Stimulated activated naive CD8-positive, alpha-beta T cell treated with anti-CD3 and anti-CD28 coated beads, Interleukin-15, amount 100 ng/mL, for 72 hours (primary cell): Measurements from ENCODE around the gene HAO2.

Experiments used
- ATAC-seq: fragments of 150-1000 bp; cut with Tn5 transposase; 2 replicates; pipeline ENCODE4 v1.10.0; 2021; ENCODE audit warnings: mild to moderate bottlenecking, moderate library complexity
- DNase-seq, 2 donors: peaks; one replicate each; pipeline ENCODE4 v3.0.0; 2021 to 2022
- H3K27ac Mint-ChIP-seq, 2 donors: one replicate each; pipeline ENCODE4 v1.8.0; 2022; ENCODE audit warnings: mild to moderate bottlenecking in 2 of 2, mixed read lengths in 2 of 2, moderate library complexity in 2 of 2
- H3K27me3 Mint-ChIP-seq: one replicate; pipeline ENCODE4 v1.8.0; 2022; ENCODE audit warnings: mixed read lengths
- H3K4me1 Mint-ChIP-seq: one replicate; pipeline ENCODE4 v1.8.0; 2022; ENCODE audit warnings: mild to moderate bottlenecking, mixed read lengths
- H3K4me3 Mint-ChIP-seq, 2 donors: one replicate each; pipeline ENCODE4 v1.8.0; 2022; ENCODE audit warnings: mild to moderate bottlenecking in 2 of 2, mixed read lengths in 2 of 2, moderate library complexity in 1 of 2
- H3K9me3 Mint-ChIP-seq, 2 donors: one replicate each; pipeline ENCODE4 v1.8.0; 2022; ENCODE audit warnings: mixed read lengths in 2 of 2

Gene HAO2

DNA sequence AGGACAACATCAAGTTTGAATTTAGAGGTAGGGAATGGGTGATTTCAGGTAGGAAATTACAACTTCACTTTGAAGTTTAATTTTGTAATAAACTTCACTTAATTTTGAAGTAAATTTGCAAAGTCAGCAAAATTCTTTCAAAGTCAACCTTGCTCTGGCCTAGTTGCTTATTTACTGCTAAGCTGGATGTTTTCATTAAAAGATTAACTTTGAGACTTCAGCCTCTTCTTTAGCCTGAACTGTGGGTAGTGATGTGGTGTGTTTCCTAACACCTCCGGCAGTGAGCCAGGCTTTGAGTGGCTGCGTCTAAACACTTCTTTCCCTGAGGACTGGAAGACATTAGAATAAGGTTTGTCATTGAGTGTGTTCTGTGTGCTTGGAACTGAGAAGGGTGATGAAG is at the start of gene HAO2:
TSS of gene HAO2 (plus strand) at position 232 of the 400 bp plus-strand sequence. CDS start 12,301 bp downstream, outside the sequence.
- ATAC-seq = no peak
- H3K27ac Mint-ChIP-seq = no peak within 1 kb of the TSS
- H3K4me3 Mint-ChIP-seq = no peak within 1 kb of the TSS
- no peaks in the 10 kb centered on the region for H3K9me3 Mint-ChIP-seq
- no peak for DNase-seq
- H3K4me1 Mint-ChIP-seq = no peaks in the 10 kb centered on the region
- peaks cover 35% of the 10 kb centered on the region for H3K27me3 Mint-ChIP-seq

DNA sequence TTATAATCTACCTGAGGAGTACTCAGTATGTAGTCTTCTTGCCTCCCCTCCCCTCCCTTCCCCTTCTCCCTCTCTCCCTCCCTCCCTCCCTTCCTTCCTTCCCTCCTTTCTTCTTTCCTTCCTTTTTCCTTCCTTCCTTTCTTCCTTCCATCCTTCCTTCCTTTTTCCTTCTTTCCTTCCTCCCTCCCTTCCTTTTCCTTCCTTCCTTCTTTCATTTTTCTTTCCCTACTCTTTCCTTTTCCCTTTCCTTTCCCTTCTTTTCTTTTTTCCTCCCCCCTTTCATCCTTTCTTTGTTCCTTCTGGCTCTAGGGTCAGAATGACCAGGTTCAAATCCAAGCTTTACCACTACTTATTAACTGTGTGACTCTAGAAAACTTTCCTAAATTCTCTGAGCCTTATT is 48.5 kb upstream of the HAO2 start:
- Mint-ChIP-seq H3K27me3 (peaks cover 2% of the 10 kb centered on the region), H3K4me3 (no peak overlapping the region), H3K4me1 (peaks cover 16% of the 10 kb centered on the region), H3K27ac (peak overlapping the region in 1 of 2 donors; percentile 38), H3K9me3 (no peaks in the 10 kb centered on the region)
- ATAC-seq = no peak
- no peak for DNase-seq

DNA sequence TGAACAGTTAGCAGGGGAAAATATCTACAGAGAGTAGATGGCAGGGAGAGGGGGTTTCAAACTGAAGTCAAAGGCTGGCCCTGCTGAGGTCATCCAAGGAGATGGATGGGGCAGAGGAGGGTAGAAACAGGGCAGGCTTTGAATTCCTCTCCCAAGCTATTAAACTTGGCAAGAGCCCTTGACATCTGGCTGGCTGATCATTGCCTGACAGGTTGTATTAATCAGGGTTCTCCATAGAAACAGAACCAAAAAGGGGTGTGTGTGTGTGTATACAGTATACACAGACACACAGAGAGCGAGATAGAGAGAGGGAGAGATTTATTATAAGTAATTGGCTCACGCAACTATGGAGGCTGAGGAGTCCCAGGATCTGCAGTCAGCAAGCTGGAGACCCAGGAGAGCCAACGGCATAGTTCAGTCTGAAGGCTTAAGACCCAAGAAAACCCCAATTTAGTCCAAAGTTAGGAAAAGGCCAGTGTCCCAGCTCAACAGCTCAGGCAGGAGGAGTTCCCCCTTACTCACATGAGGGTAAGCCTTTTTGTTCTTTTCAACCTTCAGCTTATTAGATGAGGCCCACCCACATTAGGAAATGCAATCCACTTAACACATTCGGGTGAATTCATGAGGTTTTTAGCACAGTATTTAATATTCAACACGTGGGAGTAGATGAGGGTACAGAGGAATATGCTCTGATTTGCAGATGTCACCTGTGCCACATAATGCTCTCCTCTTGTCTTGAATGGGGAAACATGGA is 46.7 kb upstream of the HAO2 start:
- Mint-ChIP-seq H3K9me3 (no peaks in the 10 kb centered on the region), H3K27ac (no peak overlapping the region), H3K4me3 (no peak overlapping the region), H3K4me1 (peaks cover 25% of the 10 kb centered on the region), H3K27me3 (peaks cover 20% of the 10 kb centered on the region)
- no peak for DNase-seq
- no peak for ATAC-seq

DNA sequence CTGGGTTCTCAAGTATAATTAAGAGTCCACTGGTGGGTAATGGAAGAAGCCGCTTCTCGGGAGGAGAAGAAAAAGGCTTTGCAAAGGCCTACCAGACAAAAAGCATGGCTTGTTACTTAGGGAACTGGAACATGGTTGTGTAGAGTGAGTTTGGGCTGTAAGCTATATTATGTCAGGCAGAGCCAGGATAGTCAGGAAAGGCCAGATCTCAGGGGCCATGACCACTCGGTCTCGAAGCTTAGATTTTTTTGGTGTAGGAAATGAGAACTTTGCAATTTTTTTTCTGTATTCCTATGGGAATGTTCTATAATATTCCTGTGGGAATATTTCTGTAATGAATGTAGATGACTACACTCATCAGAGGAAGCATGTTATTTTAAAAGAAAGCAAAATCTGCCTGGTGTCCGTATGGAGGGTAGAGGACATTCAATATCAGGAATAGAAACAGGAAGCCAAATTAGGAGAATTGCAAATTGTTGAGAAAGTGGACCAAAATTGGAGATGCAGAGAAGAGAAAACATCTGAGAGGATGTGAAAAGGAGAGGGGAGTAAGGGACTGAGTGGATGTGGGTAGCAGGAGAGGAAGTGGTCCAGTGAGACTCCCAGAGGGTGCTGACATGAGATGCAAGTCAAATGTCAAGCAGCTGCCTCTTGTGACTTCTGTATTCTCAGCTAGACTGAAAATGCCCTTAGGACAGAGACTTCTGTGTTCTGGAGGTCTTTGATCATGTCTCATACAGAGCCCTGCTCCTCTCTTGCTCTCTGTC is 45.2 kb upstream of the HAO2 start:
- Mint-ChIP-seq H3K9me3 (no peaks in the 10 kb centered on the region), H3K27me3 (peaks cover 34% of the 10 kb centered on the region), H3K4me3 (no peak overlapping the region), H3K4me1 (peaks cover 37% of the 10 kb centered on the region), H3K27ac (no peak overlapping the region)
- ATAC-seq = peak; percentile 75
- DNase-seq = no peak

DNA sequence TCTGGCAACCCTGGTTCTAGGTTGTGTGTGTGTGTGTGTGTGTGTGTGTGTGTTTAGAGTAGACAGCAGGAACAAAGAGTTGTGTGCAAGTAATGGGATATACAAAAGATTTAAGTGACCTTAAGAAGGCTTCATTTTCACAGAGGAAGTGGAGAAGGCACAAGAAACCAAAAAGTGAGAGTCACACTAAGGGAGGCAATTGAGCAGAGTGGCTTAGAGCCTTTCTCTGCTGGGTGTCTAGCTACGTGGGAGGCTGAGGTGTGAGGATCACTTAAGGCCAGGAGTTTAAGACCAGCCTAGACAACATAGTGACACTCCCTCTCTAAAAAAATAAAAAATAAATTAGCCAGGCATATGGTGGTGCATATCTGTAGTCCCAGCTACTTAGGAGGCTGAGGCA is 44.4 kb upstream of the HAO2 start:
- ATAC-seq = no peak
- DNase-seq = no peak
- H3K4me1 Mint-ChIP-seq = peaks cover 37% of the 10 kb centered on the region
- peak overlapping the region in 1 of 2 donors; percentile 30 for H3K27ac Mint-ChIP-seq
- no peak overlapping the region for H3K4me3 Mint-ChIP-seq
- peaks cover 42% of the 10 kb centered on the region for H3K27me3 Mint-ChIP-seq
- no peaks in the 10 kb centered on the region for H3K9me3 Mint-ChIP-seq

DNA sequence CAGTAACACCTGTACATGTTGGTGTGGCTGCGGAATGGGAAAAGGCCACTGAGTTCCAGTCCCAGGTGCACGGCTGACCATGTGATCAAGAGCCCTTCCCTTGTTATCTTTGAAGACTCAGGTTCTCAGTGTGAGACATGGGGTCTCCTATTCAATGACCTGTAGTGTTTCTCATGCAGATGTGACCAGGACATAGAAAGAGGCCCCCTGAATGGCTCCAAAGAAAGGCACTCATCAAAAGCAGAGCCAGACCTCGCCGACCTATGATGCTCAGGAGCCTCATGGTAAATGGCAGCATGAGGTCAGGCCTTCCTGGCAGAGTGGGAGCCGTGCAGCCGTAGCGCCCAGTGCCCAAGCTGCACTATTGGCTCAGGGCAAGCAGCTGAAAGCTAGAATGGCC is 42.3 kb upstream of the HAO2 start:
- peaks cover 37% of the 10 kb centered on the region for H3K4me1 Mint-ChIP-seq
- peaks cover 45% of the 10 kb centered on the region for H3K27me3 Mint-ChIP-seq
- H3K27ac Mint-ChIP-seq = no peak overlapping the region
- DNase-seq = no peak
- H3K4me3 Mint-ChIP-seq = peak overlapping the region in 1 of 2 donors; percentile 47
- no peaks in the 10 kb centered on the region for H3K9me3 Mint-ChIP-seq
- ATAC-seq = no peak

DNA sequence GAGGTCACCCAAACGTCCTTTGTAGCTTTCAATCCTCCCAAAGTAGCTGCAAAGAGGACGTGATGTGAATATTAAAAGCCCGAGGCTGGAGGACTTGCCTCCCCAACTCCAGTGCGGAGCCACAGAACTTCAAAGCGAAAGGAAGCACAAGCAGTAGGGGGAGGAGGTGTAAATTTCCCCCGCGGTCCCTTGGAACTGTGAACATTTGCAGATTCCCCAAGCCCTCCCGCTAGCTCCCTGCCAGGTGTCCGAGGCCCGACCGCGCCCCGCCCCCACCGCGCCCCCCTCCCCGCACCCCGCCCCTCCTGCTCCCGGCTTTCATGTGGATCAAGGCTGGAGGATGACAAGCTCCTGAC is 41.5 kb upstream of the HAO2 start:
- Mint-ChIP-seq H3K27ac (peak overlapping the region in 1 of 2 donors; percentile 54), H3K4me1 (peaks cover 37% of the 10 kb centered on the region), H3K9me3 (no peaks in the 10 kb centered on the region), H3K4me3 (peak overlapping the region; percentile 71 to 89), H3K27me3 (peaks cover 45% of the 10 kb centered on the region)
- ATAC-seq (peak; percentile 4), DNase-seq (no peak)

DNA sequence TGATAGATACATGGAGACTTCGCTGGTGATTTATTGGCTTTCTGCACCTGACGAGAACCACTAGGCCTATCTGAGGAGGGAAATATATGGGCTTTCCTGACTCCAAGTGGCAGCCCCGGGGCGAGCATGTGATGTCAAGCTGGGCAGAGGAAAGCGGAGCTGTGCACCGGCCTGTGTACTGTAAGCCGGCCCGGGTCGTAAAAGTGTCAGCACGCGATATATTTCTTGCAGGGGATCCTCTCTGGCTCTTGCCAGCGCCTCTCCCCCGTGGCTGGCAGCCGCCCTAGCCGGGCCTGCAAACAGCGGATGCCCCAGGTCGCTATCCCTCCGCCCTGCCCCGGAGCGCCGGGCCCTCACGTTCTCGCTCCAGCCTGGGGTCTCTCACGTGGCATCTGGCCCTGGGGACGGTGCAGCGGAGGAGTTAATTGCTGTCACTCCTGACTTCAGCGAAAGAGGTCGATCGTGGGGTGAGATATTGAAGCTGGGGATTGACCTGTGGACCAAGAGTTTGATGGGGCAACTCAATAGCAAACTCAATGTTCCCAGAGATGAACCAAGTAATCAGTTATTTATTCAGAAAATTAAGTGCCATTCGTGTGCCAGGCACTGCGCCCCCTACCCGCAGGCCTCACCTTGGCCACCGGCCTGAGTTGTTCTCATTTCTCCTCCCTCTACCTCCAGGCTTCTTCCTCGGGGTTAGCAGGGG is 41.0 kb upstream of the HAO2 start:
- H3K4me3 Mint-ChIP-seq = peak overlapping the region; percentile 71 to 89
- DNase-seq = peak; percentile 29 to 36
- H3K27me3 Mint-ChIP-seq = peaks cover 45% of the 10 kb centered on the region
- ATAC-seq = peak; percentile 70
- H3K4me1 Mint-ChIP-seq = peaks cover 37% of the 10 kb centered on the region
- H3K9me3 Mint-ChIP-seq = no peaks in the 10 kb centered on the region
- peak overlapping the region; percentile 54 to 77 for H3K27ac Mint-ChIP-seq

DNA sequence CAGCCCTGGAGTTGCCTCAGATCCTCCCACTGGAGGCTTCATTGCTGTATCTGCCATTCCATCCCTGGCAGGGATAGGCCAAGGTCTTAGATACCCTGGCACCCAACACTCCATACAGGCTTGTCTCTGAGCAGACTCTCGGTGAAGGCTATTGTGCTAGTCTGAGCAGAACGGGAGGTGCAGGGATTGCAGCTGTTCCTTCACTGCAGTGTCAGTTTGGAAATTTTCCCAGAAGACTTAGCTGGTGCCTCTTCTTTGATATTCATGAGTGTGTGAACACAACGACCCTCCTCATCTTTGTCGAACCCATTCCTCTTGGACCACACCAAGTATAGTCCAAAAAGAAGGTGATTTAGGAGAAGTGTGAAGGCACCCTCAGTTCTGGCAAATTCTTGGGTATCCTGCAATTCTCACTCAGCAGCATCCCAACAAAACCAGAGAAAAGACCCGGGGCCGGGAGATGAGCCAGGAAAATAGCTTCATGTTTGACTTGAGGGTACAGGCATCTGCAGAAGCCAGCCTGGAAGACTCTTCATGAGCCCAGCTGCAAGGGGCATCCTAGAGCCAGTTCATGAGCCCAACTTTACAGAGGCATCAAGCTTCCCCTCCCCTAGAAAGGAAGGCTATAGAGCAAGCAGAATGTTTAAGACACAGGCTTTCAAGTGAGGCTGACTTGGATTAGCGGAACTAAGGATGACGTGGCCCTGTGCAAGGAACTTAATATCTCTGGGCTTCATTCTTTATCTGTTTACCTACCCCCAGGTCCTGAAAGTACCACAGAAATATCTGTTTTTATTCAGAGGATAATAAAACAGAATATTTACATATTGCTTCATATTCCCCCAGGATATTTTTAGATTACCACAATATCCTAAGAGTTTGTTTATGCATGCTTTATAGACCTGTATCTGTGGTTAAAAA is 38.8 kb upstream of the HAO2 start:
- peaks cover 21% of the 10 kb centered on the region for H3K4me1 Mint-ChIP-seq
- ATAC-seq (no peak), DNase-seq (no peak)
- H3K27me3 Mint-ChIP-seq = peaks cover 45% of the 10 kb centered on the region
- H3K9me3 Mint-ChIP-seq = no peaks in the 10 kb centered on the region
- no peak overlapping the region for H3K4me3 Mint-ChIP-seq
- no peak overlapping the region for H3K27ac Mint-ChIP-seq

DNA sequence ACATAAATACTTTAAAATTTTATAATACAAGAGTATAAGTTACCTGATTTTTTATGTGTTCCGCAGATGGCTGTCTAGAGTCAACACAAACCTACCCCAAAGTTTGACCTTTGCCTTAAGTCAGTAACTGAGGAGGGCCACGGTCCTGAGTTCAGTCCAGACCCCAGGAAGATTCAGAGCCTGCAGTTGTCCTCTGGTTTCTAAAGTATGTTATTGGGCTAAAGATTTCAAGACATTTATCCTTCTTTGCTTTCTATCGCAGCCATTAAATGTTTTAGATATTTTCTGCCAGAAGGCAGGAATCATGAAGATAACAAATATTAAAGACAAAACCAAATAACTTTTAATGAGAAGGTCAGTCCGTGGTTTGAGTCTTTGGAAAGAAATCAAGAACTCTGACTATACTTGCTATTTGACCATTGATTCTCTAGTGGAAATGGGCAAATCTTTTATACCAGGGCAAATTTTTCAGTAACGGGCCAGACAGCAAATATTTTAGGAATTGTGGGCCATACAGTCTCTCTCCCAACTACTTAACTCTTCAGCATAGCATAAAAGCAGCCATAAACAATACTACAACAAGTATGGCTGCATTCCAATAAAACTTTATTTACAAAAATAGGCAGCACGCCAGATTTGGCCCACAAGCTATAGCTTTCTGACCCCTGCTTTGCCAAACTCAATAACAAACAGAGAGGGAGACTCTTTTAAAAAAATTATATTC is 38.0 kb upstream of the HAO2 start:
- DNase-seq (no peak), ATAC-seq (no peak)
- H3K4me1 Mint-ChIP-seq = peaks cover 21% of the 10 kb centered on the region
- no peak overlapping the region for H3K27ac Mint-ChIP-seq
- no peaks in the 10 kb centered on the region for H3K9me3 Mint-ChIP-seq
- peaks cover 37% of the 10 kb centered on the region for H3K27me3 Mint-ChIP-seq
- H3K4me3 Mint-ChIP-seq = no peak overlapping the region

DNA sequence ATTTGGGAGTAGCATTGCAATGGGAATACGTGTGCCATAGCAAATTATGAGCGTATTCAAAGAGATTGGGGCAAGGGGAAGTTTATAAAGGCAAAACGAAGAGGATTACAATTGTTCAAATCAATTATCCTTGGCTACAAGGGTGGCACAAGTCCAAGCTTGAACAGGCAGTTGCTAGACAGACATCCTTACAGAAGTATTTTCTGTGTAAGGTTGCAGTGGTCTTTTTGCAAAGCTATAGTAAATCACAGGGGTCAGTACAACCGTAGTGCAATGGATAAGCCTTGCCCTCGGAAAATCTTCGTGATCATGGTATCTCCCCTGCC is 37.4 kb upstream of the HAO2 start:
- no peak for ATAC-seq
- no peaks in the 10 kb centered on the region for H3K9me3 Mint-ChIP-seq
- H3K27ac Mint-ChIP-seq = no peak overlapping the region
- DNase-seq = no peak
- no peak overlapping the region for H3K4me3 Mint-ChIP-seq
- H3K27me3 Mint-ChIP-seq = peaks cover 32% of the 10 kb centered on the region
- H3K4me1 Mint-ChIP-seq = peaks cover 19% of the 10 kb centered on the region

DNA sequence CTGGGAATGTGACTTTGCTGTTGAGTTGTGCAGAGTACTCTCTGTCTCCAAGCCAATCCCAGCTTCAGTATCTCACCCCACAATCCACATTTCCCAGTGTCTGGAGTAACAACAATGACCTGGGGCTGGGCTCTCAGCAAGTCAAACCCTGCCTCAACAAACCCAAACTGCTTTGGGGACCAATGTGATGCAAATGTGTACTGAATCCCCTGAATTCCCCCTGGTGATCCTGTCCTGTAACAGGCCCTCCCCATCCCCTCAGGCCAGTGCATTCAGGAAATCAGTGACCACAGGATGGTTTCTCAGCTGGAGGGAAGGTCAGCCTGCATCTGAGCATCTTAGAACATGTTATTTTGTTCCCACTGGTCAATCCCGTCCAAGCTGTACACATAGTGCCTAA is 36.7 kb upstream of the HAO2 start:
- H3K27me3 Mint-ChIP-seq = peaks cover 28% of the 10 kb centered on the region
- no peaks in the 10 kb centered on the region for H3K9me3 Mint-ChIP-seq
- DNase-seq (no peak), ATAC-seq (no peak)
- peaks cover 11% of the 10 kb centered on the region for H3K4me1 Mint-ChIP-seq
- H3K4me3 Mint-ChIP-seq = no peak overlapping the region
- H3K27ac Mint-ChIP-seq = no peak overlapping the region

DNA sequence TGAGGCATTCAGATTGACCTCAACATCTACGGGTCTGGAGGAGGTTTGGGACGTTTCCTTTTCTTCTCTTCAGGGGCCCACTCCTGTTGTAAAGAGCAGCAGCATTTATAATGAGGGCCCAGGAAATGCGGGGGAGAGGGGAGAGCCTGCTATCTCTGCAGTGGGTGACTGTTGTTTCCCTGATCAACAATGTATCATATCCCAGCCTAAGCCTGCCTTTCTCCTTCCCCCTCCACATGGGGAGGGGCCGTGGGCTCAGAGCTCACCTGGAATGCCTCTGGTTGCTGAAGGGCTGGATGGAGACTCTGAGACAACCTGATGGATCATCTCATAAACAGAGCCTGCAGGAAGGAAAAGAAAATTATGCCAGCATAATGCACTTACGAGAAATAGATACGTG is 36.0 kb upstream of the HAO2 start:
- peak overlapping the region in 1 of 2 donors; percentile 40 for H3K27ac Mint-ChIP-seq
- H3K27me3 Mint-ChIP-seq = peaks cover 26% of the 10 kb centered on the region
- ATAC-seq = no peak
- H3K4me1 Mint-ChIP-seq = peaks cover 4% of the 10 kb centered on the region
- H3K9me3 Mint-ChIP-seq = no peaks in the 10 kb centered on the region
- DNase-seq = no peak
- H3K4me3 Mint-ChIP-seq = no peak overlapping the region

DNA sequence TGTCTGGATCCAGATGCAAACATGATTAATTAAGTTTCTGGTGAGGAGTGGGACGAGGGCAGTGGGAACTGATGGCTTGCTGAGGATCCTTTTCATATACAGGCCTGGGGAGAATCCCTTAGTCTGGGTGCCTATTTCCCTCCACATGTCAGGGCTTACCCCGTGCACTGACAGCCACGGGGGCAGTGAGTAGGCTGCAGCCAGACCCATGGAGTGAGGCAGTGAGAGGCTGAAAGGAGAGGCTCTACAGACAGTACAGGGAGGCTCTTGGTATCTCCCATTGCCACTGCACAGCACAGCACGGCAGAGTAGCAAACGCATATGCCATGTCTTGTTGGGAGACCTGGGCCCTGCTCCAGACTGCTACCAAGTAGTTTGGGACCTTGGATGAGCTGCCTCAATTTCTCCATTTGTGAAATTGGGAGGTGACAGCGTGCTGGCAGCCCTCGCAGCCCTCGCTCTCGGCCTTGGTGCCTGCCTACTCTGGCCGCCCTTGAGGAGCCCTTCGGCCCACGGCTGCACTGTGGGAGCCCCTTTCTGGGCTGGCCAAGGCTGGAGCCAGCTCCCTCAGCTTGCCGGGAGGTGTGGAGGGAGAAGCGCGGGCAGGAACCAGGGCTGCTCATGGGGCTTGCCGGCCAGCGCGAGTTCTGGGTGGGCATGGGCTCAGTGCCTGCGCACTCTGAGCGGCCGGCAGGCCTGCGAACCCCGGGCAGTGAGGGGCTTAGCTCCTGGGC is 35.3 kb upstream of the HAO2 start:
- Mint-ChIP-seq H3K27me3 (peaks cover 20% of the 10 kb centered on the region), H3K4me3 (no peak overlapping the region), H3K4me1 (no peaks in the 10 kb centered on the region), H3K9me3 (no peaks in the 10 kb centered on the region), H3K27ac (no peak overlapping the region)
- ATAC-seq (peak; percentile 18), DNase-seq (no peak)
